Activated CD4-positive, alpha-beta memory T cell treated with anti-CD3 and anti-CD28 coated beads for 36 hours (primary cell): ENCODE measurements around the gene MAP1LC3B. TPM values are rescaled to one million over a fixed set of nuclear protein-coding genes. Genes with fewer than 3 reads are reported as not detected.
"Not testable (repeated sequence)": the region's sequence is repeated elsewhere in the genome, so short reads cannot be mapped to it uniquely, and the experiment has no call there.

Experiments
- CTCF ChIA-PET: fragments of 350-600 bp; sonication (Branson Sonifier 250); formaldehyde crosslinking; loops from one replicate; lab custom pipeline; 2021; ENCODE audit warnings: antibody characterized with exemption, inconsistent platforms; lab: Charles Lee
- POLR2A ChIA-PET: fragments of 350-600 bp; sonication (Branson Sonifier 250); formaldehyde crosslinking; loops from one replicate; lab custom pipeline; 2021; ENCODE audit warnings: antibody characterized with exemption; lab: Charles Lee
- DNase-seq: peaks from one replicate; pipeline ENCODE4 v3.0.0-alpha.2; 2020
- H3K27ac Mint-ChIP-seq: one replicate; pipeline ENCODE4 v1.8.0; 2021; ENCODE audit warnings: mixed read lengths
- H3K27me3 Mint-ChIP-seq: one replicate; pipeline ENCODE4 v1.8.0; 2021; ENCODE audit warnings: mixed read lengths
- H3K36me3 Mint-ChIP-seq: one replicate; pipeline ENCODE4 v1.8.0; 2021; ENCODE audit warnings: mixed read lengths
- H3K4me1 Mint-ChIP-seq: one replicate; pipeline ENCODE4 v1.8.0; 2021; ENCODE audit warnings: low read depth, mixed read lengths
- H3K4me3 Mint-ChIP-seq: one replicate; pipeline ENCODE4 v1.8.0; 2021; ENCODE audit warnings: mild to moderate bottlenecking, mixed read lengths
- H3K9me3 Mint-ChIP-seq: one replicate; pipeline ENCODE4 v1.8.0; 2021; ENCODE audit warnings: mixed read lengths
- intact Hi-C: fragments of 100-400 bp; cut with micrococcal nuclease; formaldehyde crosslinking; loops from one replicate; pipeline ENCODE4 v1.15.1; 2023
- total RNA-seq, 2 experiments: library from RNA; stranded (reverse); gene quantifications; one replicate each; pipeline ENCODE4 v1.2.3, GENCODE V29; 2021

MAP1LC3B gene
- total RNA-seq, 2 experiments from 2014 or later = 69.3 to 72.5 TPM

- intact Hi-C loops, DNase-seq, H3K9me3 Mint-ChIP-seq, H3K27me3 Mint-ChIP-seq, H3K27ac Mint-ChIP-seq, POLR2A ChIA-PET, H3K4me3 Mint-ChIP-seq: not testable (repeated sequence)
- H3K36me3 Mint-ChIP-seq = peaks cover 28% of the 10 kb centered on the region
- peaks cover 28% of the 10 kb centered on the region for H3K4me1 Mint-ChIP-seq
- CTCF ChIA-PET = interaction anchor here (1.4 kb wide), 1 partner anchor 38 kb away, joined by 6 read pairs; no protein-coding TSS in a partner anchor
Measured at GRCh38 chr16:87362828-87363559, 29.1 kb upstream of the MAP1LC3B start.

- no peak overlapping the region for H3K4me3 Mint-ChIP-seq
- CTCF ChIA-PET = interaction anchor here (1.4 kb wide), 1 partner anchor 39 kb away, joined by 6 read pairs; no protein-coding TSS in a partner anchor
- peaks cover 18% of the 10 kb centered on the region for H3K36me3 Mint-ChIP-seq
- H3K4me1 Mint-ChIP-seq = peaks cover 36% of the 10 kb centered on the region
- POLR2A ChIA-PET = no interaction called here
- no peak for DNase-seq
- H3K27ac Mint-ChIP-seq = no peak overlapping the region
- H3K9me3 Mint-ChIP-seq = no peaks in the 10 kb centered on the region
- intact Hi-C loops = no loop called here
- H3K27me3 Mint-ChIP-seq = no peaks in the 10 kb centered on the region
Measured at GRCh38 chr16:87363771-87364455, 28.2 kb upstream of the MAP1LC3B start.

DNA sequence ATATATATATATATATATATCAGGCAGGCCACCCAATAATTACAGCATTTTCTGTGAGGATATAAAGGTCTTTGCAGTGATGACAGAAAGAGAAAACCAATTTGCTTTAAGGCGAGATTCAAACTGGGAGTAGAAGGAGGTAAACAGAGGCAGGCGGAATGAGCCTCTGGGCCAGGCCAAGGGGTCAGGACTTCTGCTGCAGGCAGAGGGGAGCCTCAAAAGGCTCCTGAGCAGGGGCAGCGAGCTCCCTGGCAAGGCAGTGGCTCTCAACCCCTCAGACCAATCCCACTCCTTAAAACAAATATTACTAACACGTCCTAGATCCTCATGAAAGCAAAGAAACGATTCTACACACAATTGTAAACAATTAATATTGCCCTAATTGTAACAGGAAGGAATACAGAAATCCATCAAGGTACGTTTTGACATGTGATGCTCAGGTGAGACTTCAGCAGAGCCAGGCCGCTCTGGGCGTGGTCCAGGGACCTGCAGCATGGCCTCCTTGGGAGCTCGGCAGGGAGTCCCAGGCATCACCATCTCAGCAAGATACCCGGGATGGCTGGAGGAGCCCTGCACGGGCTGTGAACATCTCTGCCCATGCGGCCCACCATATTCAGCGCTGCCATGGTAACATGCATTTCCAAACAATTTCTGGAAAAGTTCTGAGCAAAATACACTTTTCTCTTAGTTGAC is 27.0 kb upstream of the MAP1LC3B start:
- no peaks in the 10 kb centered on the region for H3K9me3 Mint-ChIP-seq
- ChIA-PET CTCF (no interaction called here), POLR2A (no interaction called here)
- intact Hi-C loops = no loop called here
- no peak overlapping the region for H3K4me3 Mint-ChIP-seq
- no peak overlapping the region for H3K27ac Mint-ChIP-seq
- no peaks in the 10 kb centered on the region for H3K27me3 Mint-ChIP-seq
- peaks cover 39% of the 10 kb centered on the region for H3K4me1 Mint-ChIP-seq
- no peak for DNase-seq
- H3K36me3 Mint-ChIP-seq = peaks cover 9% of the 10 kb centered on the region

GRCh38 chr16:87366288-87366687 is 25.8 kb upstream of the MAP1LC3B start:
- POLR2A ChIA-PET = no interaction called here
- H3K4me3 Mint-ChIP-seq = no peak overlapping the region
- CTCF ChIA-PET = interaction anchor here (1.5 kb wide), 1 partner anchor 17 kb away, joined by 3 read pairs; the partner anchor contains the start of gene FBXO31
- intact Hi-C loops = no loop called here
- H3K9me3 Mint-ChIP-seq = no peaks in the 10 kb centered on the region
- peaks cover 33% of the 10 kb centered on the region for H3K4me1 Mint-ChIP-seq
- peaks cover 8% of the 10 kb centered on the region for H3K36me3 Mint-ChIP-seq
- no peak for DNase-seq
- H3K27me3 Mint-ChIP-seq = no peaks in the 10 kb centered on the region
- no peak overlapping the region for H3K27ac Mint-ChIP-seq

GRCh38 chr16:87366930-87367329 is 25.2 kb upstream of the MAP1LC3B start:
- Mint-ChIP-seq H3K27me3 (no peaks in the 10 kb centered on the region), H3K36me3 (peaks cover 8% of the 10 kb centered on the region), H3K4me1 (peaks cover 36% of the 10 kb centered on the region), H3K9me3 (no peaks in the 10 kb centered on the region), H3K4me3 (no peak overlapping the region), H3K27ac (no peak overlapping the region)
- POLR2A ChIA-PET = no interaction called here
- intact Hi-C loops = no loop called here
- CTCF ChIA-PET = interaction anchor here (1.5 kb wide), 1 partner anchor 16 kb away, joined by 3 read pairs; the partner anchor contains the start of gene FBXO31
- no peak for DNase-seq

DNA sequence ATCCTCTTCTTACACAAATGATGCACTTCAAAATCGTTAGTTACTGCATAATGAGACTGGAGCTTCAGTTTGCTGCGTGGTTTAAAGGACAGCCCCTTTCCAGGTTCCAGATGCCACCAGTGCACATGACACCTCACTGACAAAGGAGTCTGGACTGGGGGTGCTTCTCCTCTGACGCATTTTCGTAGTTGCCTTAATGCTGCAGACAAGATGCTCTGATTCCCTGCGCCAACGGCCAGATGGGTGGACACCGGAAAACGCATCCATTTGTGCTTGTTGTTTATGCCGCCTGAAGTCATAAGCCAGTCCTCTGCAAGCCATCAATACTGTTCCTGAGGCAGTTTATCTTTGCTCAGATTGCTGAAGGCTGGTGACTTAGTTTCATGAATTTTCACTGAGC is 24.6 kb upstream of the MAP1LC3B start:
- ChIA-PET POLR2A (no interaction called here), CTCF (interaction anchor here (1.5 kb wide), 1 partner anchor 16 kb away, joined by 3 read pairs; the partner anchor contains the start of gene FBXO31)
- intact Hi-C loops = no loop called here
- Mint-ChIP-seq H3K4me3 (no peak overlapping the region), H3K27me3 (no peaks in the 10 kb centered on the region), H3K9me3 (no peaks in the 10 kb centered on the region), H3K4me1 (peaks cover 36% of the 10 kb centered on the region), H3K36me3 (peaks cover 8% of the 10 kb centered on the region), H3K27ac (no peak overlapping the region)
- DNase-seq = no peak

DNA sequence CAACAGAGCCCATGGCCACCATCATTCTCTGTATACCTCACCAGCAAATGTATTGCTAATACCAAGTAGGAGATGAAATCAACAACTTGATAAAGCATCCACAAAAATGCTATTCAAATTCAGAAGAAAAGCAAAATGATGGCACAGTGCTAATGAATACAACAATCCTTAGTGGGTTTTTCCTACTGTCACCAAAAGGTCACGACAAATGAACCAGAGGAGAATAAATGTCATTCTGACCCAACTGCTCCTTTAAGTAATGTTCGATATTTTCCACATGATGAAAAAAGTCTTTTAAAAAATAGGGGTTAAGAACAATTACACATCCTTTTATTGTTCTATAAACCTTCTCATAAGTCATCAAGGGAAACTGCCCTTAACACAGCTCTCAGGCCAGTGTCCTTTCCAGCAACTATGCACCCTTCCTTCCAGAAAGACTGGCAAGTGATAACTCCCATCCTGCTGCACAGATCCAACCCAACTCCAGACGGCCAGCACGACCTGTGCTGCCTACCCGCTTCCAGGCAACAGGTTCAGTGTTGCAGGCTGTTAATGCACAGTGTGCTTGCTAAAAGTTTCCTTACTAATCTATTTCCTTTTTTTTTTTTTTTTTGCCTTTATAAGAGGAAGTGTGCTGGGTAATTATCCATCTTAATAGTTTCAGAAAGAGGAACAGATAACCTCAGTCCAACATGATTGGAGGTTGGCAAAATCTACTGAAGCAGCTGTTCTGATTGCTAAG is 23.9 kb upstream of the MAP1LC3B start:
- H3K9me3 Mint-ChIP-seq = no peaks in the 10 kb centered on the region
- peaks cover 36% of the 10 kb centered on the region for H3K4me1 Mint-ChIP-seq
- H3K27ac Mint-ChIP-seq = no peak overlapping the region
- H3K4me3 Mint-ChIP-seq = no peak overlapping the region
- intact Hi-C loops = no loop called here
- no peak for DNase-seq
- no peaks in the 10 kb centered on the region for H3K27me3 Mint-ChIP-seq
- peaks cover 8% of the 10 kb centered on the region for H3K36me3 Mint-ChIP-seq
- POLR2A ChIA-PET = no interaction called here
- CTCF ChIA-PET = no interaction called here

DNA sequence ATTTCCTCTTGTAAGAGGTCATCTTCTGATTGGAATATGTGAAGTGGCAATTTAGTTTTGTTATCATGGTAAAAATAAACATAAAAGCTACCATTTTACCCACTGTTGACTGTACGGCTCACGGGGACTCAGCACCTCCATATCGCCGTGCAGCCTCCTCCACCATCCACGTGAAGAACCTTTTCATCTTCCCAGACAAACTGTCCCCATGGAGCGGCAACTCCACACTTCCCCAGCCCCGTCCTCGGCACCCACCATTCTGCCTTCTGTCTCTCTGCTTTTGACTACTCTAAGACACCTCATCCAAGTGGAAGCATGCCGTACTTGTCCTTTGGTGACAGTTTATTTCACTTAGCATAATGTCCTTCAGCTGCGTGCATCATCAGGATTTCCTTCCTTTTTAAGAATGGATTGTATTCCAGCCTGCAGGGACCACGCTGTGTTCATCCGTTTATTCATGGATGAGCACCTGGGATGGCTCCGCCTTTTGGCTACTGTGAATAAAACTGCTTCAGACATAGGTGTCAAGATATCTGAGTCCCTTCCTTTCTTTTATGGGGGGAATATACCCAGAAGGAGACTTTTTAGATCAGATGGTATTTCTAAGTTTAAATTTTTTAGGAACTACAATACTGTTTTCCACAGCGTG is 22.9 kb upstream of the MAP1LC3B start:
- CTCF ChIA-PET = no interaction called here
- H3K36me3 Mint-ChIP-seq = peaks cover 7% of the 10 kb centered on the region
- H3K4me1 Mint-ChIP-seq = peaks cover 39% of the 10 kb centered on the region
- POLR2A ChIA-PET = no interaction called here
- no peak overlapping the region for H3K4me3 Mint-ChIP-seq
- peak overlapping the region; percentile 7 for H3K27ac Mint-ChIP-seq
- DNase-seq = no peak
- intact Hi-C loops = no loop called here
- no peaks in the 10 kb centered on the region for H3K9me3 Mint-ChIP-seq
- H3K27me3 Mint-ChIP-seq = no peaks in the 10 kb centered on the region

- H3K27me3 Mint-ChIP-seq = no peaks in the 10 kb centered on the region
- no peak for DNase-seq
- H3K4me3 Mint-ChIP-seq = no peak overlapping the region
- intact Hi-C loops = no loop called here
- ChIA-PET POLR2A (no interaction called here), CTCF (no interaction called here)
- H3K9me3 Mint-ChIP-seq = no peaks in the 10 kb centered on the region
- peaks cover 36% of the 10 kb centered on the region for H3K4me1 Mint-ChIP-seq
- H3K27ac Mint-ChIP-seq = no peak overlapping the region
- peaks cover 5% of the 10 kb centered on the region for H3K36me3 Mint-ChIP-seq
Measured at GRCh38 chr16:87369796-87370719, 22.1 kb upstream of the MAP1LC3B start.

DNA sequence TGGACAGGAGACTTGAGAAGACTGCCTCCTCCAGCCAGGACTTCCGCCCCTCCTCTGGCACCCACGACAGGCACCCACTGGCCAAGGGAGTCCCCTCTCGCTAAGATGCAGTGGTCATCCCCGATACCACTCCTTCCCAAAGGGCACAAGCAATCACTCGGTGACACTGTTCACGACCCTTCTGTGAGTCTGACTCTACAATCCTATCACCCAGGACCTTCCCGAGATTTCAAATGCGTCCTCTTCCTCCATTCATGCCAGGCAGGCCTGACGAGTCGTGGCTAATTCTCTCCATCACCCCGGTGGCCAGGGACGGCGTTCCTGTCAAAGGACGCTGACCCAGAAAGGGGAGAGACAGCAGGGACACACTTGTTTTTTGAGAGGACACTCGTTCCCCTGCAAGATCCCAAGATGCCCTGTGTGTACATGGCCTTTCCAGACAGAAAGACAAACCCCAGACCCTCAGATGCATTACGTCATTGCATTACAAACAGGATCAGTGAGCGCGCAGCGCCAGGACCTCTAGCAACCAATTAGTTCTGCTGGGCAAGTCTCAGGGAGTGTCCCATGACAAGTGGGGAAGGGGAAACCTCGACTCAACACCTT is 20.8 kb upstream of the MAP1LC3B start:
- intact Hi-C loops = no loop called here
- no peak overlapping the region for H3K27ac Mint-ChIP-seq
- CTCF ChIA-PET = no interaction called here
- H3K9me3 Mint-ChIP-seq = no peaks in the 10 kb centered on the region
- no peaks in the 10 kb centered on the region for H3K27me3 Mint-ChIP-seq
- no peak overlapping the region for H3K4me3 Mint-ChIP-seq
- peaks cover 40% of the 10 kb centered on the region for H3K4me1 Mint-ChIP-seq
- POLR2A ChIA-PET = no interaction called here
- DNase-seq = no peak
- H3K36me3 Mint-ChIP-seq = peaks cover 6% of the 10 kb centered on the region
